Measurements from ENCODE around the gene EML6. TPM values are rescaled to one million over a fixed set of nuclear protein-coding genes. Genes with fewer than 3 reads are reported as not detected.

The EML6 gene
- total RNA-seq, 4 donors from 2014 or later, result 2.7 to 42.5 (median 11.9) TPM

GRCh38 chr2:55014962-55015939 lies 291.8 kb downstream of the EML6 start:
- peak; percentile 41 for DNase-seq
- H3K4me3 ChIP-seq, result peak overlapping the region in 1 of 4 donors; percentile 10
- peaks cover 46 to 48% of the 10 kb centered on the region in 2 donors for H3K4me1 ChIP-seq
- intact Hi-C loops (cut with DNase I; ENCODE audit: low total_unique reads) (loop anchor here (1.0 to 10.0 kb wide), 8 partner anchors 88 to 602 kb away; partner anchors contain the start of genes CLHC1, EML6, PPP4R3B and RPS27A), in situ Hi-C loops (cut with MboI; ENCODE audit: low sequenced_read_pairs in 4 of 4) (loop anchor here in 3 of 4 donors (5.0 to 25.0 kb wide), 5 partner anchors 110 to 303 kb away; partner anchors contain the start of gene EML6 (in 1 of the 3))
- H3K36me3 ChIP-seq, result no peaks in the 10 kb centered on the region
- peak; percentile 60 to 75 (median 68) for TF ChIP-seq CTCF (IDR thresholded peaks at IDR 0.05 in 4 of 5, conservative IDR thresholded peaks at IDR 0.05 in 1 of 5)
- no peak for TF ChIP-seq POLR2A (IDR thresholded peaks at IDR 0.05)
- ATAC-seq, result peak; percentile 52 to 53
- peak overlapping the region; percentile 53 to 93 (median 89) for H3K27ac ChIP-seq
- H3K9me3 ChIP-seq, result no peaks in the 10 kb centered on the region
- no peaks in the 10 kb centered on the region for H3K27me3 ChIP-seq

- ATAC-seq (no peak), DNase-seq (no peak)
- Histone ChIP-seq H3K27me3 (no peaks in the 10 kb centered on the region), H3K4me3 (no peak overlapping the region), H3K27ac (no peak overlapping the region), H3K9me3 (no peaks in the 10 kb centered on the region), H3K4me1 (peaks cover 24 to 27% of the 10 kb centered on the region in 2 donors), H3K36me3 (no peaks in the 10 kb centered on the region)
- intact Hi-C loops (cut with DNase I; ENCODE audit: low total_unique reads), result loop anchor here (10.0 kb wide), 1 partner anchor 353 kb away; no protein-coding TSS in a partner anchor
- TF ChIP-seq POLR2A (IDR thresholded peaks at IDR 0.05), result no peak
- TF ChIP-seq CTCF (IDR thresholded peaks at IDR 0.05 in 4 of 5, conservative IDR thresholded peaks at IDR 0.05 in 1 of 5), result no peak
- in situ Hi-C loops (cut with MboI; ENCODE audit: low sequenced_read_pairs in 4 of 4), result loop anchor here in 3 of 4 donors (5.0 to 25.0 kb wide), 5 partner anchors 113 to 305 kb away; partner anchors contain the start of gene EML6 (in 1 of the 3)
These were observed 294.0 kb downstream of the EML6 start for GRCh38 chr2:55017428-55017827.

- no peak overlapping the region for H3K4me3 ChIP-seq
- intact Hi-C loops (cut with DNase I; ENCODE audit: low total_unique reads) (loop anchor here (10.0 kb wide), 1 partner anchor 353 kb away; no protein-coding TSS in a partner anchor), in situ Hi-C loops (cut with MboI; ENCODE audit: low sequenced_read_pairs in 4 of 4) (loop anchor here in 3 of 4 donors (5.0 to 25.0 kb wide), 5 partner anchors 113 to 306 kb away; partner anchors contain the start of gene EML6 (in 1 of the 3))
- ATAC-seq, result no peak
- DNase-seq, result no peak
- H3K4me1 ChIP-seq, result peaks cover 20 to 22% of the 10 kb centered on the region in 2 donors
- no peaks in the 10 kb centered on the region for H3K36me3 ChIP-seq
- no peaks in the 10 kb centered on the region for H3K9me3 ChIP-seq
- H3K27ac ChIP-seq, result no peak overlapping the region
- no peaks in the 10 kb centered on the region for H3K27me3 ChIP-seq
- TF ChIP-seq POLR2A (IDR thresholded peaks at IDR 0.05) (no peak), CTCF (IDR thresholded peaks at IDR 0.05 in 4 of 5, conservative IDR thresholded peaks at IDR 0.05 in 1 of 5) (no peak)
These were observed 294.4 kb downstream of the EML6 start for GRCh38 chr2:55017880-55018279.

- no peak for ATAC-seq
- no peaks in the 10 kb centered on the region for H3K36me3 ChIP-seq
- no peak overlapping the region for H3K4me3 ChIP-seq
- H3K27me3 ChIP-seq, result no peaks in the 10 kb centered on the region
- no peaks in the 10 kb centered on the region for H3K9me3 ChIP-seq
- H3K4me1 ChIP-seq, result peaks cover 12 to 15% of the 10 kb centered on the region in 2 donors
- intact Hi-C loops (cut with DNase I; ENCODE audit: low total_unique reads), result loop anchor here (10.0 kb wide), 1 partner anchor 354 kb away; no protein-coding TSS in a partner anchor
- DNase-seq, result no peak
- TF ChIP-seq POLR2A (IDR thresholded peaks at IDR 0.05) (no peak), CTCF (IDR thresholded peaks at IDR 0.05 in 4 of 5, conservative IDR thresholded peaks at IDR 0.05 in 1 of 5) (no peak)
- in situ Hi-C loops (cut with MboI; ENCODE audit: low sequenced_read_pairs in 4 of 4), result loop anchor here in 3 of 4 donors (5.0 to 25.0 kb wide), 5 partner anchors 114 to 306 kb away; partner anchors contain the start of gene EML6 (in 1 of the 3)
- no peak overlapping the region for H3K27ac ChIP-seq
These were observed 295.2 kb downstream of the EML6 start for GRCh38 chr2:55018619-55019018.

Data from gastrocnemius medialis (tissue), 4 donors.